Inferior parietal cortex (tissue), 1 donor: ENCODE measurements around the gene RPL32.
"Not testable (repeated sequence)": the region's sequence is repeated elsewhere in the genome, so short reads cannot be mapped to it uniquely, and the experiment has no call there.

ENCODE experiments used
- DNase-seq: peaks from one replicate; pipeline ENCODE4 v3.0.0-alpha.2; 2016; ENCODE audit errors: extremely low spot score

RPL32 gene

GRCh38 chr3:12810013-12810780 is 31.2 kb downstream of the RPL32 start:
- peak; percentile 89 for DNase-seq

GRCh38 chr3:12809435-12809834 is 31.9 kb downstream of the RPL32 start:
- DNase-seq, result no peak

- no peak for DNase-seq
Measured at GRCh38 chr3:12809001-12809400, 32.4 kb downstream of the RPL32 start.

GRCh38 chr3:12808587-12808986 is 32.8 kb downstream of the RPL32 start:
- no peak for DNase-seq

GRCh38 chr3:12807601-12808359 is 33.6 kb downstream of the RPL32 start:
- no peak for DNase-seq

- DNase-seq, result no peak
Measured at GRCh38 chr3:12807066-12807465, 34.3 kb downstream of the RPL32 start.

GRCh38 chr3:12803371-12803770 is 38.0 kb downstream of the RPL32 start:
- DNase-seq, result no peak

GRCh38 chr3:12799525-12800440 is 41.6 kb downstream of the RPL32 start:
- no peak for DNase-seq

- DNase-seq, result no peak
Measured at GRCh38 chr3:12798559-12799179, 42.7 kb downstream of the RPL32 start.

- DNase-seq, result no peak
Measured at GRCh38 chr3:12797892-12798558, 43.3 kb downstream of the RPL32 start.

- no peak for DNase-seq
Measured at GRCh38 chr3:12797124-12797891, 44.1 kb downstream of the RPL32 start.

GRCh38 chr3:12796171-12797123 is 44.9 kb downstream of the RPL32 start, which contains the start of gene CAND2:
Gene CAND2, plus strand, starts transcription at chr3:12796680. Its CDS starts 41 bp downstream, at chr3:12796721.
- peak; percentile 48 for DNase-seq

- DNase-seq, result no peak
Measured at GRCh38 chr3:12793701-12794100, 47.7 kb downstream of the RPL32 start.

- DNase-seq, result no peak
Measured at GRCh38 chr3:12791430-12791829, 49.9 kb downstream of the RPL32 start.

GRCh38 chr3:12787967-12788690 is 53.2 kb downstream of the RPL32 start:
- not testable (repeated sequence) for DNase-seq

- DNase-seq, result not testable (repeated sequence)
Measured at GRCh38 chr3:12787346-12787745, 54.0 kb downstream of the RPL32 start.

- no peak for DNase-seq
Measured at GRCh38 chr3:12785096-12785495, 56.3 kb downstream of the RPL32 start.
